Measurements from ENCODE around the gene SIGLEC7. TPM values are rescaled to one million over a fixed set of nuclear protein-coding genes. Genes with fewer than 3 reads are reported as not detected.
"Not testable (repeated sequence)": the region's sequence is repeated elsewhere in the genome, so short reads cannot be mapped to it uniquely, and the experiment has no call there.

SIGLEC7 gene
- total RNA-seq, 2 experiments from 2014 or later = 0.20 TPM; not detected in 1

- H3K36me3 ChIP-seq (ENCODE audit: insufficient read depth, low read length); H3K27ac ChIP-seq (ENCODE audit: low read depth in 1 of 2, low read length in 2 of 2); H3K27ac Mint-ChIP-seq; CTCF ChIA-PET; H3K27me3 ChIP-seq (ENCODE audit: control insufficient read depth in 1 of 2, insufficient read depth in 2 of 2, low read length in 2 of 2); H3K4me3 ChIP-seq (ENCODE audit: low read length); H3K9me3 Mint-ChIP-seq; H3K36me3 Mint-ChIP-seq (ENCODE audit: low read depth); POLR2A ChIA-PET; H3K4me3 Mint-ChIP-seq; H3K9me3 ChIP-seq (ENCODE audit: control insufficient read depth in 1 of 2, insufficient read depth in 1 of 2, low read length in 2 of 2); H3K27me3 Mint-ChIP-seq; ATAC-seq (ENCODE audit: poor library complexity): not testable (repeated sequence)
- H3K4me1 Mint-ChIP-seq (ENCODE audit: low read depth) = peaks cover 13% of the 10 kb centered on the region
- intact Hi-C loops (cut with DNase I, micrococcal nuclease) = loop anchor here (1.0 to 5.0 kb wide), 3 partner anchors 72 to 149 kb away; no protein-coding TSS in a partner anchor
- DNase-seq = peak; percentile 34 to 80 (median 60)
- H3K4me1 ChIP-seq (ENCODE audit: insufficient read depth, low read length) = peaks cover 24% of the 10 kb centered on the region
- TF ChIP-seq CTCF (IDR thresholded peaks at IDR 0.05) = peak; percentile 90
Measured at GRCh38 chr19:51169283-51169918, 27.3 kb downstream of the SIGLEC7 start.

- H3K4me1 Mint-ChIP-seq (ENCODE audit: low read depth) = peaks cover 4% of the 10 kb centered on the region
- Histone ChIP-seq H3K27ac (ENCODE audit: low read depth in 1 of 2, low read length in 2 of 2) (no peak overlapping the region), H3K9me3 (ENCODE audit: control insufficient read depth in 1 of 2, insufficient read depth in 1 of 2, low read length in 2 of 2) (no peaks in the 10 kb centered on the region), H3K4me1 (ENCODE audit: insufficient read depth, low read length) (peaks cover 18% of the 10 kb centered on the region), H3K36me3 (ENCODE audit: insufficient read depth, low read length) (no peaks in the 10 kb centered on the region), H3K27me3 (ENCODE audit: control insufficient read depth in 1 of 2, insufficient read depth in 2 of 2, low read length in 2 of 2) (peaks cover 0 to 2% of the 10 kb centered on the region in 2 experiments), H3K4me3 (ENCODE audit: low read length) (no peak overlapping the region)
- DNase-seq = no peak
- H3K27me3 Mint-ChIP-seq = peaks cover 5% of the 10 kb centered on the region
- no peak for ATAC-seq (ENCODE audit: poor library complexity)
- no peak overlapping the region for H3K27ac Mint-ChIP-seq
- ChIA-PET CTCF (no interaction called here), POLR2A (no interaction called here)
- no peak for TF ChIP-seq CTCF (IDR thresholded peaks at IDR 0.05)
- no peaks in the 10 kb centered on the region for H3K36me3 Mint-ChIP-seq (ENCODE audit: low read depth)
- intact Hi-C loops (cut with DNase I, micrococcal nuclease) = no loop called here
- H3K4me3 Mint-ChIP-seq = no peak overlapping the region
- H3K9me3 Mint-ChIP-seq = no peaks in the 10 kb centered on the region
Measured at GRCh38 chr19:51172223-51172622, 30.1 kb downstream of the SIGLEC7 start.

- CTCF ChIA-PET = no interaction called here
- no peaks in the 10 kb centered on the region for H3K9me3 ChIP-seq (ENCODE audit: control insufficient read depth in 1 of 2, insufficient read depth in 1 of 2, low read length in 2 of 2)
- ATAC-seq (ENCODE audit: poor library complexity) (no peak), DNase-seq (no peak)
- Mint-ChIP-seq H3K27ac (no peak overlapping the region), H3K9me3 (no peaks in the 10 kb centered on the region), H3K36me3 (ENCODE audit: low read depth) (no peaks in the 10 kb centered on the region), H3K4me1 (ENCODE audit: low read depth) (no peaks in the 10 kb centered on the region), H3K27me3 (peaks cover 5% of the 10 kb centered on the region), H3K4me3 (no peak overlapping the region)
- H3K4me3 ChIP-seq (ENCODE audit: low read length) = no peak overlapping the region
- peaks cover 5% of the 10 kb centered on the region for H3K4me1 ChIP-seq (ENCODE audit: insufficient read depth, low read length)
- peaks cover 0 to 2% of the 10 kb centered on the region in 2 experiments for H3K27me3 ChIP-seq (ENCODE audit: control insufficient read depth in 1 of 2, insufficient read depth in 2 of 2, low read length in 2 of 2)
- POLR2A ChIA-PET = no interaction called here
- no peak overlapping the region for H3K27ac ChIP-seq (ENCODE audit: low read depth in 1 of 2, low read length in 2 of 2)
- no peaks in the 10 kb centered on the region for H3K36me3 ChIP-seq (ENCODE audit: insufficient read depth, low read length)
- intact Hi-C loops (cut with DNase I, micrococcal nuclease) = no loop called here
- TF ChIP-seq CTCF (IDR thresholded peaks at IDR 0.05) = no peak
Measured at GRCh38 chr19:51173681-51174080, 31.6 kb downstream of the SIGLEC7 start.

Measured in CD4-positive, alpha-beta T cell (primary cell).